CD4-positive, alpha-beta T cell (primary cell): ENCODE data around the gene TRPV5. TPM values are rescaled to one million over a fixed set of nuclear protein-coding genes. Genes with fewer than 3 reads are reported as not detected.

Experiments
- ATAC-seq: fragments of 200-7000 bp; cut with Tn5 transposase; one replicate; pipeline ENCODE4 v1.10.0; 2022; ENCODE audit warnings: mild to moderate bottlenecking; ENCODE audit not compliant: poor library complexity
- CTCF ChIA-PET: fragments of 350-600 bp; sonication (Branson Sonifier 250); formaldehyde crosslinking; loops from one replicate; lab custom pipeline; 2021; ENCODE audit warnings: antibody characterized with exemption, inconsistent platforms; lab: Charles Lee
- POLR2A ChIA-PET: fragments of 350-600 bp; sonication (Branson Sonifier 250); formaldehyde crosslinking; loops from one replicate; lab custom pipeline; 2021; ENCODE audit warnings: antibody characterized with exemption, inconsistent platforms; lab: Charles Lee
- DNase-seq, 14 experiments: peaks; one replicate each; pipeline ENCODE4 v3.0.0-alpha.2; 2013 to 2020; ENCODE audit warnings: mixed read lengths in 2 of 14
- H3K27ac ChIP-seq, 2 donors: one replicate each; pipeline versions ENCODE4 v1.5.1 to v1.7.0; 2013; ENCODE audit warnings: low read length in 2 of 2, low read depth in 1 of 2, mild to moderate bottlenecking in 1 of 2
- H3K27me3 ChIP-seq, 2 experiments: 1 replicate in 1 of 2; 2 replicates in 1 of 2; pipeline versions ENCODE4 v1.6.1 to v1.7.0; 2013; ENCODE audit warnings: low read length in 2 of 2, control low read depth in 1 of 2, mild to moderate bottlenecking in 1 of 2, moderate library complexity in 1 of 2; ENCODE audit not compliant: insufficient read depth in 2 of 2, control insufficient read depth in 1 of 2
- H3K36me3 ChIP-seq: one replicate; pipeline ENCODE4 v1.6.1; 2013; ENCODE audit warnings: low read length, control low read depth; ENCODE audit not compliant: insufficient read depth
- H3K4me1 ChIP-seq: one replicate; pipeline ENCODE4 v1.6.1; 2013; ENCODE audit warnings: low read length, control low read depth; ENCODE audit not compliant: insufficient read depth
- H3K4me3 ChIP-seq: one replicate; pipeline ENCODE4 v1.5.1; 2013; ENCODE audit warnings: mild to moderate bottlenecking, low read length, moderate library complexity
- H3K9me3 ChIP-seq, 2 experiments: 1 replicate in 1 of 2; 2 replicates in 1 of 2; pipeline versions ENCODE4 v1.6.1 to v1.7.0; 2013; ENCODE audit warnings: low read length in 2 of 2, mild to moderate bottlenecking in 2 of 2, control low read depth in 1 of 2, moderate library complexity in 1 of 2; ENCODE audit not compliant: control insufficient read depth in 1 of 2, insufficient read depth in 1 of 2
- H3K27ac Mint-ChIP-seq: one replicate; pipeline ENCODE4 v1.8.0; 2020; ENCODE audit warnings: mixed read lengths
- H3K27me3 Mint-ChIP-seq: one replicate; pipeline ENCODE4 v1.8.0; 2021; ENCODE audit warnings: mixed read lengths
- H3K36me3 Mint-ChIP-seq: one replicate; pipeline ENCODE4 v1.8.0; 2021; ENCODE audit warnings: low read depth, mixed read lengths
- H3K4me1 Mint-ChIP-seq: one replicate; pipeline ENCODE4 v1.8.0; 2021; ENCODE audit warnings: low read depth, mixed read lengths
- H3K4me3 Mint-ChIP-seq: one replicate; pipeline ENCODE4 v1.8.0; 2020; ENCODE audit warnings: mild to moderate bottlenecking, mixed read lengths
- H3K9me3 Mint-ChIP-seq: one replicate; pipeline ENCODE4 v1.8.0; 2020; ENCODE audit warnings: mixed read lengths
- intact Hi-C, 2 experiments: fragments of 100-400 bp; cut with DNase I in 1 of 2; cut with micrococcal nuclease in 1 of 2; formaldehyde crosslinking; loops; one replicate each; pipeline versions ENCODE4 v1.15.1 to v1.9.0; 2023 to 2025; cut with DNase I, micrococcal nuclease
- total RNA-seq, 174 experiments: library from RNA in 2 of 174; stranded (reverse) in 2 of 174; gene quantifications; one replicate each; pipeline ENCODE4 v1.2.3 and lab custom pipeline; 2021 to 2026
- TF ChIP-seq, protein P1 (sequence below): fragments of 200-600 bp; IDR thresholded peaks from one replicate; pipeline ENCODE4 v1.8.0; 2022; ENCODE audit warnings: antibody characterized with exemption, mild to moderate bottlenecking

Gene TRPV5
- total RNA-seq, 2 experiments from 2014 or later: not detected

DNA sequence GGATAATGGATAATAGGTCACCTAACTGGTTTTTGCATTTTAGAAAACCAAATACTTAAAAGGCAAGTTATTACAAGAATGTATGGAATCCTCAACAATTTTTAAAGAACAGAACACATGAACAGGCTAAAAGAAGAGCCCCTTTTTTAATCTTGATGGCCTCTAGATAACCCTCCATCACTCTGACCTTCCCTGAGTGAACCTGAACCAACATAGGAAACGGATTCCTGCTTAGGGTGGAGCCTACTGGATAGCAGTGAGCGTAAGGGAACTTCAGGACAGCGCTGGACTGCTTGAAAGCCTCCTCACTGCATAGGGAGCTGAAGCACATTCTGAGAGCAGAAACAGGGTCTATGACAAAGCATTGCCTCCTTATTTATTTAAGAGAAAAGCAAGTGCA, 20.5 kb downstream of the TRPV5 start:
- no peaks in the 10 kb centered on the region for H3K9me3 ChIP-seq
- intact Hi-C loops: no loop called here
- Mint-ChIP-seq H3K9me3 (no peaks in the 10 kb centered on the region), H3K4me3 (no peak overlapping the region), H3K4me1 (no peaks in the 10 kb centered on the region), H3K27ac (no peak overlapping the region), H3K27me3 (peaks cover 47% of the 10 kb centered on the region), H3K36me3 (no peaks in the 10 kb centered on the region)
- ATAC-seq (no peak), DNase-seq (no peak)
- POLR2A ChIA-PET: no interaction called here
- H3K4me3 ChIP-seq: no peak overlapping the region
- no peak overlapping the region for H3K27ac ChIP-seq
- peaks cover 2% of the 10 kb centered on the region for H3K4me1 ChIP-seq
- CTCF ChIA-PET: no interaction called here
- H3K36me3 ChIP-seq: no peaks in the 10 kb centered on the region
- TF ChIP-seq, protein P1, sequence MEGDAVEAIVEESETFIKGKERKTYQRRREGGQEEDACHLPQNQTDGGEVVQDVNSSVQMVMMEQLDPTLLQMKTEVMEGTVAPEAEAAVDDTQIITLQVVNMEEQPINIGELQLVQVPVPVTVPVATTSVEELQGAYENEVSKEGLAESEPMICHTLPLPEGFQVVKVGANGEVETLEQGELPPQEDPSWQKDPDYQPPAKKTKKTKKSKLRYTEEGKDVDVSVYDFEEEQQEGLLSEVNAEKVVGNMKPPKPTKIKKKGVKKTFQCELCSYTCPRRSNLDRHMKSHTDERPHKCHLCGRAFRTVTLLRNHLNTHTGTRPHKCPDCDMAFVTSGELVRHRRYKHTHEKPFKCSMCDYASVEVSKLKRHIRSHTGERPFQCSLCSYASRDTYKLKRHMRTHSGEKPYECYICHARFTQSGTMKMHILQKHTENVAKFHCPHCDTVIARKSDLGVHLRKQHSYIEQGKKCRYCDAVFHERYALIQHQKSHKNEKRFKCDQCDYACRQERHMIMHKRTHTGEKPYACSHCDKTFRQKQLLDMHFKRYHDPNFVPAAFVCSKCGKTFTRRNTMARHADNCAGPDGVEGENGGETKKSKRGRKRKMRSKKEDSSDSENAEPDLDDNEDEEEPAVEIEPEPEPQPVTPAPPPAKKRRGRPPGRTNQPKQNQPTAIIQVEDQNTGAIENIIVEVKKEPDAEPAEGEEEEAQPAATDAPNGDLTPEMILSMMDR: no peak
- peaks cover 5 to 13% of the 10 kb centered on the region in 2 experiments for H3K27me3 ChIP-seq

DNA sequence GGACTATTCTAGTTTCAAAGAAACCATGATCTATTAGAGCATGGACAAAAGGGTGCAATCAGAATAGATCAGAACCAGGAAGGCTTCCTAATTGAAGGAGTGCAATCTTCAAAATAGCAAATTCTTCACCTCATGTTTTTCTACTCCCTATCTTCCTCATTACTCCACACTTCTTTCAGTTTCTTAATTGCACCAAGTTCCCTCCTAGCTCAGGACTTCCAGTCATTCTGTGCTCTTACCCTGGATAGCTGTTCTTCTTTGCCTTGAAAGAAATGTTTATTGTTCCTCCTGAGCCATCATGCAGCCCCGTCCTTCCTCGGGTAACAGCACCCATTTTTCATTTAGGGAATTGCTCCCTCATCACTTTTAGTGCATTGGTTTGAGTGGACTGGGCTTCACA, 23.1 kb downstream of the TRPV5 start:
- Histone ChIP-seq H3K36me3 (no peaks in the 10 kb centered on the region), H3K4me1 (peaks cover 2% of the 10 kb centered on the region), H3K27me3 (peaks cover 5 to 13% of the 10 kb centered on the region in 2 experiments), H3K4me3 (no peak overlapping the region), H3K27ac (no peak overlapping the region), H3K9me3 (no peaks in the 10 kb centered on the region)
- intact Hi-C loops: no loop called here
- no peaks in the 10 kb centered on the region for H3K36me3 Mint-ChIP-seq
- TF ChIP-seq, protein P1: no peak
- no peak overlapping the region for H3K4me3 Mint-ChIP-seq
- ChIA-PET CTCF (no interaction called here), POLR2A (no interaction called here)
- H3K4me1 Mint-ChIP-seq: no peaks in the 10 kb centered on the region
- peaks cover 54% of the 10 kb centered on the region for H3K27me3 Mint-ChIP-seq
- ATAC-seq: no peak
- H3K27ac Mint-ChIP-seq: no peak overlapping the region
- H3K9me3 Mint-ChIP-seq: no peaks in the 10 kb centered on the region
- DNase-seq: no peak

DNA sequence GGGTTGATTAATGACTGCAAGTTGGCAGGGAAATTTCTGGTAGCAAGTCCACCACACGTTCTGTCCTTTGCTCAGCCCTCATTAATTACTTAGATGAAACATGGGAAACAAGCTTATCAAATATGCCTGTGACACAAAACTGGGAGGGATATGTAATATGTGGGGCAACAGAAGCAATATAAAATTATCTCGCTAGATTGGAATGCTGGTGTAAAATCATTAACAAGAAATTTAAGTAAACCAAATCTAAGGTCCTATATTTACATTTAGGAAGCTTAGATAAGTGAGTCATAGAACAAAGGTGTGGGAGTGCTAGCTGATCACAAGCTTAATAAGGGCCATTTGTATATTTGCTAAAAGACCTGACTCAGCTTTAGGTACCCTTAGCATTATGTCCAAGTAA, 23.5 kb downstream of the TRPV5 start:
- Mint-ChIP-seq H3K9me3 (no peaks in the 10 kb centered on the region), H3K27me3 (peaks cover 54% of the 10 kb centered on the region), H3K4me1 (no peaks in the 10 kb centered on the region), H3K4me3 (no peak overlapping the region), H3K36me3 (no peaks in the 10 kb centered on the region), H3K27ac (no peak overlapping the region)
- no peak for ATAC-seq
- H3K27me3 ChIP-seq: peaks cover 5 to 13% of the 10 kb centered on the region in 2 experiments
- no peak for DNase-seq
- CTCF ChIA-PET: interaction anchor here (0.6 kb wide), 1 partner anchor 52 kb away, joined by 4 read pairs; no protein-coding TSS in a partner anchor
- intact Hi-C loops: no loop called here
- peaks cover 2% of the 10 kb centered on the region for H3K4me1 ChIP-seq
- H3K9me3 ChIP-seq: no peaks in the 10 kb centered on the region
- TF ChIP-seq, protein P1: no peak
- no peaks in the 10 kb centered on the region for H3K36me3 ChIP-seq
- POLR2A ChIA-PET: no interaction called here
- no peak overlapping the region for H3K4me3 ChIP-seq
- no peak overlapping the region for H3K27ac ChIP-seq
